Activated T-cell treated with anti-CD3 and anti-CD28 coated beads, Interleukin-2, amount 50 U/mL, for 72 hours (primary cell): Measurements from ENCODE around the gene ENDOV. TPM values are rescaled to one million over a fixed set of nuclear protein-coding genes. Genes with fewer than 3 reads are reported as not detected.

Experiments
- ATAC-seq, 2 donors: fragments of 150-1000 bp; cut with Tn5 transposase; replicated peaks in 1 of 2; 2 replicates each; pipeline ENCODE4 v1.10.0; 2021; ENCODE audit warnings: moderate library complexity in 2 of 2, mild to moderate bottlenecking in 1 of 2
- DNase-seq, 2 donors: peaks; one replicate each; pipeline ENCODE4 v3.0.0; 2021 to 2022; ENCODE audit warnings: mixed read lengths in 1 of 2
- H3K27ac Mint-ChIP-seq: one replicate; pipeline ENCODE4 v1.8.0; 2022; ENCODE audit warnings: mild to moderate bottlenecking, moderate library complexity, mixed read lengths
- H3K27me3 Mint-ChIP-seq: one replicate; pipeline ENCODE4 v1.8.0; 2022; ENCODE audit warnings: low read depth, mixed read lengths
- H3K36me3 Mint-ChIP-seq, 2 donors: one replicate each; pipeline ENCODE4 v1.8.0; 2022; ENCODE audit warnings: mixed read lengths in 2 of 2, mild to moderate bottlenecking in 1 of 2; ENCODE audit not compliant: insufficient read depth in 2 of 2
- H3K4me1 Mint-ChIP-seq: one replicate; pipeline ENCODE4 v1.8.0; 2022; ENCODE audit warnings: low read depth, mixed read lengths
- H3K4me3 Mint-ChIP-seq, 2 donors: one replicate each; pipeline ENCODE4 v1.8.0; 2022; ENCODE audit warnings: mild to moderate bottlenecking in 2 of 2, mixed read lengths in 2 of 2, moderate library complexity in 2 of 2
- H3K9me3 Mint-ChIP-seq, 2 donors: one replicate each; pipeline ENCODE4 v1.8.0; 2022; ENCODE audit warnings: mixed read lengths in 2 of 2
- total RNA-seq, 2 donors: library from RNA; stranded (reverse); gene quantifications; one replicate each; pipeline ENCODE4 v1.2.3, GENCODE V29; 2022

The ENDOV gene
- total RNA-seq, 2 donors from 2014 or later, result 25.3 to 29.0 TPM

- H3K9me3 Mint-ChIP-seq, result no peaks in the 10 kb centered on the region
- H3K36me3 Mint-ChIP-seq, result no peaks in the 10 kb centered on the region
- no peaks in the 10 kb centered on the region for H3K4me1 Mint-ChIP-seq
- no peak overlapping the region for H3K27ac Mint-ChIP-seq
- H3K27me3 Mint-ChIP-seq, result no peaks in the 10 kb centered on the region
- DNase-seq (no peak), ATAC-seq (no peak)
- H3K4me3 Mint-ChIP-seq, result no peak overlapping the region
These were observed 17.5 kb downstream of the ENDOV start for GRCh38 chr17:80432350-80432955.

- Mint-ChIP-seq H3K27ac (no peak overlapping the region), H3K27me3 (no peaks in the 10 kb centered on the region), H3K9me3 (no peaks in the 10 kb centered on the region), H3K4me3 (no peak overlapping the region), H3K36me3 (no peaks in the 10 kb centered on the region), H3K4me1 (no peaks in the 10 kb centered on the region)
- ATAC-seq, result peak in 1 of 2 donors; percentile 7
- DNase-seq, result no peak
These were observed 18.1 kb downstream of the ENDOV start for GRCh38 chr17:80432961-80433550.

DNA sequence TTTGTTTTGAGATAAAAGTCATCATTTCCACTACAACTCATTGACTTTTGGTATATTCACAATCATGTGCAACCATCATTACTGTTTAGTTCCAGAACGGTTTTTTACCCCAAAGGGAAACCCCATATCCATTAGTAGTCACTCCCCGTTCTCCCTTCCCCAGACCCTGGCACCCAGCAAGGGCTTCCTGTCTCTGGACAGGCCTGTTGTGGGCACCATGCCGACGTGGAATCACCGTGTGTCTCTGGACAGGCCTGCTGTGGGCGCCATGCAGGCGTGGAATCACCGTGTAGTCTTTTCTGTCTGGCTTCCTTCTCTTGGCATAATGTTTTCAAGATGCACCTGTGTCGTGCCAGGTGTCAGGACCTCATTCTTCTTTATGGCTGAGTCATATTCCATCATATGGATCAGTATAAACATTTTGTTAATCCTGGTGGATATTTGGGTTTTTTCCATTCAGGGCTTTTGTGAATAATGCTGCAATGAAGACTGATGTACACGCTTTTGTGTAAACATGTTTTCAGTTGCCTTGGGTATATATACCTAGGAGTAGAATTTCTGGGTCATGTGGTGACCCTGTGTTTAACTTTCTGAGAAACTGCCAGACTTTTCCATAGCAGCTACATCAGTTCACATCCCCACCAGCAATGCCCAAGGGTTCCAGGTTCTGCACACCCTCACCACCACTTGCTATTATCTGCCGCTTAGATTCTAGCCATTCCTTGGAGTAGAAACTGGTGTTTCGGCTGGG is 19.1 kb downstream of the ENDOV start:
- Mint-ChIP-seq H3K9me3 (no peaks in the 10 kb centered on the region), H3K4me1 (no peaks in the 10 kb centered on the region), H3K27ac (no peak overlapping the region), H3K27me3 (no peaks in the 10 kb centered on the region), H3K36me3 (no peaks in the 10 kb centered on the region), H3K4me3 (no peak overlapping the region)
- ATAC-seq (no peak), DNase-seq (no peak)

GRCh38 chr17:80437532-80437931 is 22.6 kb downstream of the ENDOV start:
- Mint-ChIP-seq H3K4me1 (no peaks in the 10 kb centered on the region), H3K27ac (no peak overlapping the region), H3K27me3 (no peaks in the 10 kb centered on the region), H3K4me3 (no peak overlapping the region), H3K36me3 (no peaks in the 10 kb centered on the region), H3K9me3 (no peaks in the 10 kb centered on the region)
- ATAC-seq (no peak), DNase-seq (no peak)

DNA sequence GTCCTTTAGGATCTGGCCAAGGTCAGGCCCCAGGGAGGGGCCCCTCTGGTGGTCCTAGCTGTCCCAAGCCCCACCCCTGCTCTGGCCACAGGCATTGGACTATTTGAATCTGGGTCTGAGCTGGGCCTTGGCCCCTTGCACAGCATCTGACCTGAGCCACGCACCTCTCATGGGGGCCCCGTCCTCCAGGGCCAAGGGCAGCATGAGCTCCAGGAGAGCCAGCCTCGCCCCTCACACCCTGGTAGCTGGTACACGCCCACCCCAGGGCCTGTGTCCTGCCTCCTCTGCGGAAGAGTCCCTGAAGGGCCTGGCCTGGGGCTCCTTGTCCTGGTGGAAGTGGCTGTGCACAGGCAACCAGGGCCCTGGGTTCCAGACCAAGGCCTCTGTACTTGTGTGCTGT is 23.8 kb downstream of the ENDOV start:
- Mint-ChIP-seq H3K27ac (no peak overlapping the region), H3K36me3 (no peaks in the 10 kb centered on the region), H3K4me3 (no peak overlapping the region), H3K4me1 (no peaks in the 10 kb centered on the region), H3K9me3 (no peaks in the 10 kb centered on the region), H3K27me3 (no peaks in the 10 kb centered on the region)
- DNase-seq (no peak), ATAC-seq (no peak)

- Mint-ChIP-seq H3K36me3 (no peaks in the 10 kb centered on the region), H3K27me3 (no peaks in the 10 kb centered on the region), H3K4me3 (no peak overlapping the region), H3K27ac (no peak overlapping the region), H3K4me1 (no peaks in the 10 kb centered on the region), H3K9me3 (no peaks in the 10 kb centered on the region)
- DNase-seq (no peak), ATAC-seq (no peak)
These were observed 24.5 kb downstream of the ENDOV start for GRCh38 chr17:80439499-80439898.

GRCh38 chr17:80441133-80441578 is 26.2 kb downstream of the ENDOV start:
- no peaks in the 10 kb centered on the region for H3K4me1 Mint-ChIP-seq
- H3K27me3 Mint-ChIP-seq, result no peaks in the 10 kb centered on the region
- DNase-seq, result peak; percentile 46 to 55
- ATAC-seq, result no peak
- no peak overlapping the region for H3K27ac Mint-ChIP-seq
- H3K4me3 Mint-ChIP-seq, result no peak overlapping the region
- H3K36me3 Mint-ChIP-seq, result no peaks in the 10 kb centered on the region
- H3K9me3 Mint-ChIP-seq, result no peaks in the 10 kb centered on the region

- Mint-ChIP-seq H3K27me3 (no peaks in the 10 kb centered on the region), H3K36me3 (no peaks in the 10 kb centered on the region), H3K9me3 (no peaks in the 10 kb centered on the region), H3K4me3 (no peak overlapping the region), H3K27ac (no peak overlapping the region), H3K4me1 (no peaks in the 10 kb centered on the region)
- no peak for DNase-seq
- no peak for ATAC-seq
These were observed 26.8 kb downstream of the ENDOV start for GRCh38 chr17:80441598-80442322.

DNA sequence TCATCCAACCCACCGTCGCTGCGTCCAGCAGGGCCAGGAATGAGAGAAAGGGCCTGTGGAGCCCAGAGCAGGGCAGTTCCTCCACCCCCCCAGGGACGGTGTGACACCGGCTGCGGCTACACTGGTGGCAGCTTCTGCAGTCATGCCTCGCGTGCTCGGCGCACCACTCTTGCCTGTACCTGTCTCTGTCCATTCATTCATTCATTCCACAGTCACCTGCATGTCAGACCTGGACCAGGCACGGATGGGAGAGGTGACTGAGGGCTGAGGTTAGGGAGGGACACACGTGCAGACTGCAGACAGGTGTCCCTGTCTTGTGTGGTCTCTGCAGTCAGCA is 27.3 kb downstream of the ENDOV start:
- H3K27me3 Mint-ChIP-seq, result no peaks in the 10 kb centered on the region
- ATAC-seq (no peak), DNase-seq (no peak)
- H3K9me3 Mint-ChIP-seq, result no peaks in the 10 kb centered on the region
- no peak overlapping the region for H3K4me3 Mint-ChIP-seq
- H3K36me3 Mint-ChIP-seq, result no peaks in the 10 kb centered on the region
- no peak overlapping the region for H3K27ac Mint-ChIP-seq
- H3K4me1 Mint-ChIP-seq, result no peaks in the 10 kb centered on the region

DNA sequence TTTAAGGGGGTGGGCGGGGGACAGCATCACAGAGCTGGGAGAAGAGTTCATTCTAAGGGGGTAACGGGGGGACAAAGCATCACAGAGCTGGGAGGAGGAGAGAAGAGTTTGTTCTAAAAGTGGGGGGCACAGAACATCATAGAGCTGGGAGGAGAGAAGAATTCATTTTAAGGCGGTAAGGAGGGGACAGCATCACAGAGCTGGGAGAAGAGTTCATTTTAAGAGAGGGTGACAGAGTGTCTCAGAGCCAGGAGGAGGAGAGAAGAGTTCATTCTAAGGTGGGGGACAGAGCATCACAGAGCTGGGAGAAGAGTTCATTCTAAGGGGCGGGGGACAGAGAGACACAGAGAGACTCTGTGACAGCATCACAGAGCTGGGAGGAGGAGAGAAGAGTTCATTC is 27.8 kb downstream of the ENDOV start:
- DNase-seq (no peak), ATAC-seq (no peak)
- Mint-ChIP-seq H3K4me1 (no peaks in the 10 kb centered on the region), H3K36me3 (no peaks in the 10 kb centered on the region), H3K27me3 (no peaks in the 10 kb centered on the region), H3K27ac (no peak overlapping the region), H3K4me3 (no peak overlapping the region), H3K9me3 (no peaks in the 10 kb centered on the region)

DNA sequence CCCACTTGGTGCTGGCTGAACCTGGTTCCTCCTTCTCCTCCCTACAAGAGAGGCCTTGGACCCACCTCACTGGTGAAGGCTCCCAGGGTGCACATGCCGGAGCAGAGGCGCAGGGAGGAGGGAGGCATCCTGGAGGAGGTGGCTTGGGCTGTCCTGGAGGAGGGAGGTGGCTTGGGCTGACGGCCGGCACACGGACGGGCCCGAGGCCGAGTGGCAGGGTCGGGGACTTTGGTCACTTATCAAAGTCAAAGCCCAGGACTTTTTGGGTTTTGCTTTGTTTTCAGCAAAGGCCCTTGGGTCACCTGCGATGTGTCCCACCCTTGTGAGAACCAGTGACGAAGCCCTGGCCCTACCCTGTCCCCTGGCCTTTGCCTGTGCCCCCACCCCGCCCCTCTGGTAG is 28.5 kb downstream of the ENDOV start:
- H3K36me3 Mint-ChIP-seq, result no peaks in the 10 kb centered on the region
- no peak overlapping the region for H3K4me3 Mint-ChIP-seq
- no peak overlapping the region for H3K27ac Mint-ChIP-seq
- DNase-seq (no peak), ATAC-seq (no peak)
- no peaks in the 10 kb centered on the region for H3K9me3 Mint-ChIP-seq
- H3K4me1 Mint-ChIP-seq, result no peaks in the 10 kb centered on the region
- H3K27me3 Mint-ChIP-seq, result no peaks in the 10 kb centered on the region

DNA sequence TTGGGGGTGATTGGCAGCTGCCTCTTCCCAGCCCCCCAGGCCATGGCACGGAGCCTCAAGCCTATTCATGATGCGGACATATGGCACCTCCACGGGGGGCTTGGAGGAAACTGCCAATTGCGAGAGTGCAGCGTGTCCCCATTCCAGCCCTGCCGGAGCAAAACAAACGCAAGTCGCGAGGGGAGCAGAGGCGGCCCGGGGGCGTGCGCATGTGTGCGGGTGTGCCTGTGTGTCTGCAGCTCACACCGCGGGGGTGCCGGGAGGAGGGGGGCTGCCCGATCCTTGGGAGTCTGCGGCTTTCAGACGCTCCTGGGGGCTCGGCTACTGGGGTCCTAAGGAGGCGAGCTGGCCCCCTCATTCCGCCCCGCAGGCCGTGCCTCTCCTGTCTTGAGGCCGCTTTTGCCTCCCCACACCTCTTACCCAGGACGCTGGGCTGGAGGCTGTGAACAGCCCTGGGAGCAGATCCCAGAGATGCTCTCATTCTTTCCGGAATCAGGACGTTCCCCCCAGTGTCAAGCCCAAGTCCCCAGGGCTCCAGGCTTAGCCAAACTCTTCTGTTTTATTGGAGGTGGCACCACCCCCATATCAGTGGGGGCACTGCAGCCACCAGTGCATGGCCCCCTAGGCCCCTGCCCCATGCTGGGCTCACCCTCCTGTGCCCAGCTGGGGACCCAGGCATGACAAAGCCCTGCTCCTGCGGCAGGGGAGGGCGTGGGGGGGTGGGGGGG is 29.1 kb downstream of the ENDOV start:
- Mint-ChIP-seq H3K4me1 (no peaks in the 10 kb centered on the region), H3K27ac (no peak overlapping the region), H3K27me3 (no peaks in the 10 kb centered on the region), H3K36me3 (no peaks in the 10 kb centered on the region), H3K4me3 (no peak overlapping the region), H3K9me3 (no peaks in the 10 kb centered on the region)
- DNase-seq (no peak), ATAC-seq (no peak)

DNA sequence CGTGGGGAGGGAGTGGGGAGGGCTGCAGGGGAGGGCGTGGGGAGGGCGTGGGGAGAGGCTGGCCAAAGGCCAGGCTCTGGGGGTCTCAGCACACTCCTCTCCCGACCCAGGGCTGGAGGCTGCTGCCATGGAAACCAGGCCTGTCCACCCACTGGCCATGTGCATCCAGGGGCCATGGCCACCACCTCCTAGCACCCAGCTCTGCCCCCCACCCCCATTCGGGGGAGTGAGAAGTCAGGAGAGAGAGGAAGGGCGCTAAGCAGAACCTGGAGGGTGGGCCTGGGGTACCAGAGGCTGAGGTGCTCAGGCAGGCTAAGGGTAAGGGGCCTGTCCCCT is 29.6 kb downstream of the ENDOV start:
- Mint-ChIP-seq H3K36me3 (no peaks in the 10 kb centered on the region), H3K4me1 (no peaks in the 10 kb centered on the region), H3K27me3 (no peaks in the 10 kb centered on the region), H3K4me3 (no peak overlapping the region), H3K9me3 (no peaks in the 10 kb centered on the region), H3K27ac (no peak overlapping the region)
- no peak for ATAC-seq
- DNase-seq, result no peak
